Transverse colon (tissue), 4 donors: Measurements from ENCODE around the gene RSRC1.

Experiments
- EP300 ChIP-seq: sonication (generic); formaldehyde crosslinking; IDR thresholded peaks from one replicate; pipeline ENCODE4 v1.6.1; 2017; ENCODE audit warnings: antibody characterized with exemption, low read depth
- POLR2A ChIP-seq: fragments of 450-650 bp; IDR thresholded peaks from one replicate; pipeline ENCODE4 v1.6.1; 2016; ENCODE audit warnings: antibody characterized with exemption, mild to moderate bottlenecking, moderate library complexity
- POLR2AphosphoS5 ChIP-seq, 3 donors: sonication (generic); formaldehyde crosslinking; IDR thresholded peaks; one replicate each; pipeline ENCODE4 v1.6.1; 2016; ENCODE audit warnings: antibody characterized with exemption in 3 of 3
- TF ChIP-seq, protein P1 (sequence below), 5 experiments: fragments of 200-600 bp in 3 of 5; fragments of 450-650 bp in 2 of 5; sonication (generic) in 3 of 5; IDR thresholded peaks; 1 replicate in 2 of 5; 2 replicates in 3 of 5; pipeline ENCODE4 v1.5.1; 2016 to 2017; ENCODE audit warnings: antibody characterized with exemption in 5 of 5, inconsistent platforms in 3 of 5, mild to moderate bottlenecking in 2 of 5, moderate library complexity in 1 of 5

DNA sequence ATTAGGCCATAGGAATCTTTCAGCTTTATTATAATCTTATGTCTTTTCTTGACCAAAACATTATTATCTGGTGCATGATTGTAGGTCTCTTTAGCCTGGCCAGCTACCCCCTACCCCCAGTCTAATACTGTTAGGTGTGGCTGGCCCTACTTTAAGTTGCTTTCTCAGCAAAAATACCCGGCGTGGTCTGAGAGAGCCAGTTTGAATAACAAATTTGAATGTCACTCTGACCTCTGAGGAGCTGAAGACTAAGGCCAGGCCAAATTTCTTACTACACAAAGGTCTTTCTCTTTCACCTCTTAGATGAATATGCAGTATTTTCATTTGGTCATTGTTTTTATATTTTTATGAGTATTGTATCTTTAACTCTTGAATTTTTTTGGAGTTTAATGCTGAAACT is 272.6 kb downstream of the RSRC1 start:
- TF ChIP-seq, protein P1, sequence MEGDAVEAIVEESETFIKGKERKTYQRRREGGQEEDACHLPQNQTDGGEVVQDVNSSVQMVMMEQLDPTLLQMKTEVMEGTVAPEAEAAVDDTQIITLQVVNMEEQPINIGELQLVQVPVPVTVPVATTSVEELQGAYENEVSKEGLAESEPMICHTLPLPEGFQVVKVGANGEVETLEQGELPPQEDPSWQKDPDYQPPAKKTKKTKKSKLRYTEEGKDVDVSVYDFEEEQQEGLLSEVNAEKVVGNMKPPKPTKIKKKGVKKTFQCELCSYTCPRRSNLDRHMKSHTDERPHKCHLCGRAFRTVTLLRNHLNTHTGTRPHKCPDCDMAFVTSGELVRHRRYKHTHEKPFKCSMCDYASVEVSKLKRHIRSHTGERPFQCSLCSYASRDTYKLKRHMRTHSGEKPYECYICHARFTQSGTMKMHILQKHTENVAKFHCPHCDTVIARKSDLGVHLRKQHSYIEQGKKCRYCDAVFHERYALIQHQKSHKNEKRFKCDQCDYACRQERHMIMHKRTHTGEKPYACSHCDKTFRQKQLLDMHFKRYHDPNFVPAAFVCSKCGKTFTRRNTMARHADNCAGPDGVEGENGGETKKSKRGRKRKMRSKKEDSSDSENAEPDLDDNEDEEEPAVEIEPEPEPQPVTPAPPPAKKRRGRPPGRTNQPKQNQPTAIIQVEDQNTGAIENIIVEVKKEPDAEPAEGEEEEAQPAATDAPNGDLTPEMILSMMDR (IDR thresholded peaks at IDR 0.05), result no peak
- no peak for TF ChIP-seq POLR2A
- no peak for TF ChIP-seq EP300
- no peak for TF ChIP-seq POLR2AphosphoS5 (IDR thresholded peaks at IDR 0.05)
